KBM-7 (cell line): ENCODE data around the gene PARD6B.
"Not testable (repeated sequence)": the region's sequence is repeated elsewhere in the genome, so short reads cannot be mapped to it uniquely, and the experiment has no call there.

ENCODE experiments used
- DNase-seq: peaks from one replicate; pipeline ENCODE4 v3.0.0-alpha.2; 2015
- in situ Hi-C: fragments of 300-500 bp; cut with MboI; formaldehyde crosslinking; loops from 2 replicates; pipeline ENCODE4 v1.14.3; 2020; ENCODE audit warnings: low sequenced_read_pairs, low pct_unique_long_range_greater_than_20kb, mixed read lengths

The PARD6B gene

DNA sequence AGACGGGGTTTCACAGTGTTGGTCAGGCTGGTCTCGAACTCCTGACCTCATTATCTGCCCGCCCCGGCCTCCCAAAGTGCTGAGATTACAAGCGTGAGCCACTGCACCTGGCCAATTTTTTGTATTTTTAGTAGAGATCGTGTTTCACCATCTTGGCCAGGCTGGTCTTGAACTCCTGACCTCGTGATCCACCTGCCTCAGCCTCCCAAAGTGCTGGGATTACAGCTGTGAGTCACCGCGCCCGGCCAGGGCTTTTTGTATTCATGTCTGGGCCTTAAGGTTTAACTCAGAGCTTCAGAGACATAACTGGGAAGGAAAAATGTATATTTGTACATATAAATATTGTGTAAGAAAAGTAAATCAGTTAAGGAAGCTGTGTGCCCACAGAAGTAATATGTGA lies 33.9 kb downstream of the PARD6B start:
- in situ Hi-C loops, DNase-seq: not testable (repeated sequence)

DNA sequence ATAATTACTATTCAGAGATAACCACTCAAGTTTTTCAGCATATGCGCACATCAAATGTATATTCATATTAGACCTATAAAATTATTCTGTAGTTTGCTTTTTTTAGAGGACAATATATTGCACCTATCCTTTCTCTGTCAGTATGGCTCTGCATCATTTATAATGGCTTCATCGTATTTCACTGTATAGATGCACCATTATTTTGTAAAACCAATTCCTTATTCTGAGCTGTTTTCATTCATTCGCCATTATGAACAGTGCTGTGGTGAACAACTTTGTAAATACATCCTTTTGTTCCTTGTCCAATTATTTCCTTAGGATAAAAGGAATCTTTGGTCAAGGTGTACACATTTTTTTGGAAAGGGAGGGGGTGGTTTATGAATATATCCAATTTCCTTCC lies 34.3 kb downstream of the PARD6B start:
- in situ Hi-C loops, result no loop called here
- DNase-seq, result no peak

- DNase-seq, in situ Hi-C loops: not testable (repeated sequence)
These were observed 35.8 kb downstream of the PARD6B start for GRCh38 chr20:50766955-50767809.

DNA sequence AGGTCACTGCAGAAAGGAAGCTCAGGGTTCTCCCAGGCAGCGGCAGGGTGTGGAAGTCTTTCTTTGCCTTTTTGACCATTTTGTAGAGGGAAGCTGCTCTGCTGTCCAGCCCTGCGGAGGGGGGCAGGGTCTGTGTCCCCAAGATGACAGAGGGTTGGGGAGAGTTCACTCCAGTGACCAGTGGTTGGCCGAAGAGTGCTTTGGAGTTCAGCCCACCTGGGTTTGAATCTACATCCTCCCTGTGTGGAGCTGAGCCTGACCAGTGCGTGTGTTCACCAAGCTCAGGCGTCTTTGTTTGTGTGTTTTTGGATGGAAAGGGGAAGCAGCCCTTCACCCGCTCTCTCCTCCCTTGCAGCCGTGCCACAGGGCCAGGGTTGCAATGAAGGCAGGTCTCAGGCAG lies 37.6 kb downstream of the PARD6B start:
- DNase-seq, in situ Hi-C loops: not testable (repeated sequence)

GRCh38 chr20:50769551-50770085 lies 38.2 kb downstream of the PARD6B start:
- in situ Hi-C loops, result not testable (repeated sequence)

GRCh38 chr20:50771419-50772080 lies 40.2 kb downstream of the PARD6B start:
- in situ Hi-C loops, result not testable (repeated sequence)

More at GRCh38 chr20:50769551-50770085, 38.2 kb downstream of the PARD6B start:
- DNase-seq, result not testable (repeated sequence)

GRCh38 chr20:50772420-50773185 lies 41.2 kb downstream of the PARD6B start:
- in situ Hi-C loops, result no loop called here
- DNase-seq, result no peak

More at GRCh38 chr20:50771419-50772080, 40.2 kb downstream of the PARD6B start:
- not testable (repeated sequence) for DNase-seq

GRCh38 chr20:50774515-50774914 lies 43.1 kb downstream of the PARD6B start:
- in situ Hi-C loops, result no loop called here
- DNase-seq, result no peak

- in situ Hi-C loops, result no loop called here
- no peak for DNase-seq
These were observed 44.9 kb downstream of the PARD6B start for GRCh38 chr20:50776122-50776817.

- in situ Hi-C loops, result no loop called here
These were observed 46.0 kb downstream of the PARD6B start for GRCh38 chr20:50777373-50777772.

GRCh38 chr20:50778994-50779393 lies 47.6 kb downstream of the PARD6B start:
- in situ Hi-C loops, DNase-seq: not testable (repeated sequence)

More at GRCh38 chr20:50777373-50777772, 46.0 kb downstream of the PARD6B start:
- no peak for DNase-seq

DNA sequence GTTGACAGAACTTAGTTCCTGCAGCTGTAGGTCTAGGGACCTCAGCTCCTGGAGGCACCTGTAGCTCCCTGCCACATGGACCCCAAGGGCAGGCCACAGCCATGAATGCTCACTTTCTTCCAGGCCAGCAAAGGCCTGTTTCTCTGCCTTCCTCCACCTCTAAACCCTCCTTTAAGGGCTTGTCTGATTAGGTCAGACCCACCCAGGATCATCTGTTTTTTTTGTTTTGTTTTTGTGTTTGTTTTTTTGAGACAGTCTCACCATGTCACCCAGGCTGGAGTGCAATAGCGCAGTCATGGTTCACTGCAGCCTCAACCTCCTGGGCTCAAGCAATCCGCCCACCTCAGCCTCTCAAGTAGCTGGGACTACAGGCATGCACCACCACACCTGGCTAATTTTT lies 52.0 kb downstream of the PARD6B start:
- in situ Hi-C loops, result no loop called here
- no peak for DNase-seq

- DNase-seq, result no peak
- in situ Hi-C loops, result no loop called here
These were observed 52.5 kb downstream of the PARD6B start for GRCh38 chr20:50783903-50784302.

DNA sequence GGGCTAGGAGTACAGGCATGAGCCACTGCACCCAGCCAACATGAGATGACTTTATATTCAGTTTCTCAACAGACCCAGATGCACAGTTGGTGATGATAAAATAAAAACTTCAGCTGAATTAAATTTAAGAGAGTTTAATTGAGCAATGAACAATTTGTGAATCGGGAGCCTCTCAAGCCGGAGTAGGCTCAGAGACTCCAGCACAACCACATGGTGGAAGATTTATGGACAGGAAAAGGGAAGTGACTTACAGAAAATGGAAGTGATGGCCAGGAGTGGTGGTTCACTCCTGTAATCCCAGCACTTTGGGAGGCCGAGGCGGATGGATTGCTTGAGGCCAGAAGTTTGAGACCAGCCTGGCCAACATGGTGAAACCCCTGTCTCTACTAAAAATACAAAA lies 53.1 kb downstream of the PARD6B start:
- in situ Hi-C loops, result no loop called here
- peak; percentile 26 for DNase-seq

- in situ Hi-C loops, result no loop called here
- no peak for DNase-seq
These were observed 55.3 kb downstream of the PARD6B start for GRCh38 chr20:50786703-50787102.

- DNase-seq, result no peak
- in situ Hi-C loops, result no loop called here
These were observed 55.8 kb downstream of the PARD6B start for GRCh38 chr20:50787181-50787580.

GRCh38 chr20:50788045-50788991 lies 56.9 kb downstream of the PARD6B start:
- in situ Hi-C loops, result no loop called here
- DNase-seq, result peak; percentile 54
